OCI-LY3 (cell line): ENCODE results near the gene ADCY7.

ENCODE experiments used
- H2AFZ ChIP-seq: fragments of 200-600, 300-600 bp; shearing (Covaris generic); 2 replicates; pipeline ENCODE4 v1.6.0; 2014; ENCODE audit warnings: antibody characterized with exemption, low read depth, low read length
- H3K27ac ChIP-seq: fragments of 200-600, 300-600 bp; sonication (generic); 2 replicates; pipeline ENCODE4 v1.5.1; 2014; ENCODE audit warnings: mild to moderate bottlenecking, low read length, moderate library complexity, mixed read lengths
- H3K27me3 ChIP-seq: fragments of 200-600, 300-600 bp; sonication (generic); 2 replicates; pipeline ENCODE4 v1.6.1; 2014; ENCODE audit warnings: low read depth, low read length, mixed read lengths
- H3K36me3 ChIP-seq: fragments of 200-600, 300-600 bp; sonication (generic); replicated peaks from 2 replicates; pipeline ENCODE3; 2014; ENCODE audit warnings: low read depth, low read length, mixed read lengths
- H3K4me1 ChIP-seq: fragments of 300-600, 200-600 bp; sonication (generic); 2 replicates; pipeline ENCODE4 v1.6.1; 2014; ENCODE audit warnings: low read length, mixed read lengths
- H3K4me2 ChIP-seq: fragments of 200-600, 300-600 bp; sonication (generic); 2 replicates; pipeline ENCODE4 v1.6.1; 2014; ENCODE audit warnings: low read length, mixed read lengths
- H3K4me3 ChIP-seq: fragments of 300-600, 200-600 bp; sonication (generic); 2 replicates; pipeline ENCODE4 v1.5.1; 2014; ENCODE audit warnings: antibody characterized with exemption, mild to moderate bottlenecking, low read length, moderate library complexity
- H3K79me2 ChIP-seq: fragments of 300-600, 200-600 bp; shearing (Covaris generic); 2 replicates; pipeline ENCODE4 v1.6.1; 2014; ENCODE audit warnings: mild to moderate bottlenecking, low read length, mixed read lengths
- H3K9ac ChIP-seq: fragments of 300-600, 200-600 bp; shearing (Covaris generic); 2 replicates; pipeline ENCODE4 v1.6.0; 2014; ENCODE audit warnings: mild to moderate bottlenecking, low read length, moderate library complexity
- H3K9me3 ChIP-seq: fragments of 200-600, 300-600 bp; shearing (Covaris generic); 2 replicates; pipeline ENCODE4 v1.6.1; 2014; ENCODE audit warnings: low read length, mixed read lengths; ENCODE audit not compliant: insufficient read depth
- H4K20me1 ChIP-seq: fragments of 200-600, 300-600 bp; sonication (generic); 2 replicates; pipeline ENCODE4 v1.6.1; 2016; ENCODE audit warnings: low read length, mixed read lengths; ENCODE audit not compliant: insufficient read depth
- CTCF ChIP-seq: fragments of 200-600, 300-600 bp; sonication (generic); IDR thresholded peaks from 2 replicates; pipeline ENCODE4 v1.5.1; 2014; ENCODE audit warnings: antibody characterized with exemption, low read length, low read depth
- EZH2phosphoT487 ChIP-seq: fragments of 200-600 bp; shearing (Covaris generic); IDR thresholded peaks from 2 replicates; pipeline ENCODE4 v1.6.1; 2018; ENCODE audit warnings: antibody characterized with exemption, mixed run types, low read depth

The ADCY7 gene

GRCh38 chr16:50265716-50266336 is 525 bp upstream of the ADCY7 start:
- no peak overlapping the region for H3K27ac ChIP-seq
- H2AFZ ChIP-seq, result peak overlapping the region; percentile 85; the same call in 1 of the 2 replicates
- peak overlapping the region; percentile 84 for H3K4me3 ChIP-seq
- H3K9ac ChIP-seq, result peak overlapping the region; percentile 77
- peaks cover 32% of the 10 kb centered on the region for H3K4me1 ChIP-seq
- no peaks in the 10 kb centered on the region for H3K79me2 ChIP-seq
- H3K27me3 ChIP-seq, result no peaks in the 10 kb centered on the region
- no peak for TF ChIP-seq CTCF
- no peak for TF ChIP-seq EZH2phosphoT487
- H3K4me2 ChIP-seq, result peak overlapping the region; percentile 98
- H3K36me3 ChIP-seq, result no peaks in the 10 kb centered on the region
- no peaks in the 10 kb centered on the region for H3K9me3 ChIP-seq
- no peaks in the 10 kb centered on the region for H4K20me1 ChIP-seq

GRCh38 chr16:50267151-50267631 is 840 bp downstream of the ADCY7 start:
- Histone ChIP-seq H3K27ac (no peak overlapping the region), H3K79me2 (no peaks in the 10 kb centered on the region), H3K4me2 (peak overlapping the region; percentile 98), H3K9me3 (no peaks in the 10 kb centered on the region), H4K20me1 (no peaks in the 10 kb centered on the region), H3K9ac (peak overlapping the region; percentile 77; the same call in 1 of the 2 replicates), H3K36me3 (no peaks in the 10 kb centered on the region), H3K27me3 (no peaks in the 10 kb centered on the region), H3K4me3 (peak overlapping the region; percentile 84), H3K4me1 (peaks cover 32% of the 10 kb centered on the region), H2AFZ (no peak overlapping the region)
- no peak for TF ChIP-seq CTCF
- no peak for TF ChIP-seq EZH2phosphoT487

- Histone ChIP-seq H3K27ac (no peak overlapping the region), H3K9ac (no peak overlapping the region), H4K20me1 (no peaks in the 10 kb centered on the region), H3K36me3 (no peaks in the 10 kb centered on the region), H3K79me2 (no peaks in the 10 kb centered on the region), H3K4me3 (no peak overlapping the region), H3K9me3 (no peaks in the 10 kb centered on the region), H2AFZ (no peak overlapping the region), H3K27me3 (no peaks in the 10 kb centered on the region), H3K4me2 (peak overlapping the region; percentile 98; the same call in 1 of the 2 replicates), H3K4me1 (peaks cover 32% of the 10 kb centered on the region)
- no peak for TF ChIP-seq CTCF
- TF ChIP-seq EZH2phosphoT487, result no peak
Measured at GRCh38 chr16:50267651-50268050, 1.3 kb downstream of the ADCY7 start.

GRCh38 chr16:50268352-50268751 is 2.0 kb downstream of the ADCY7 start:
- Histone ChIP-seq H2AFZ (no peak overlapping the region), H3K79me2 (no peaks in the 10 kb centered on the region), H3K9me3 (no peaks in the 10 kb centered on the region), H3K4me2 (no peak overlapping the region), H3K27ac (no peak overlapping the region), H3K4me3 (no peak overlapping the region), H3K36me3 (no peaks in the 10 kb centered on the region), H3K4me1 (peaks cover 34% of the 10 kb centered on the region), H3K27me3 (no peaks in the 10 kb centered on the region), H3K9ac (no peak overlapping the region), H4K20me1 (no peaks in the 10 kb centered on the region)
- TF ChIP-seq EZH2phosphoT487 (no peak), CTCF (no peak)
